H7 (cell line): ENCODE measurements around the gene C1QTNF9B. TPM values are rescaled to one million over a fixed set of nuclear protein-coding genes. Genes with fewer than 3 reads are reported as not detected.

ENCODE experiments used
- total RNA-seq: library from RNA; depleted of rRNA; stranded (reverse); fragments of >200 nt; shearing (Covaris generic); gene quantifications from 2 replicates; pipeline ENCODE4 v1.2.3, GENCODE V29; 2014; rRNA removed

Gene C1QTNF9B
- total RNA-seq, 1 experiment from 2014 or later = not detected

Other genes starting within 250 kb of the C1QTNF9B start
- gene MIPEP, start 8.1 kb downstream of the C1QTNF9B start, total RNA-seq = 22.5 and 25.3 TPM in 2 replicates